Measurements from ENCODE around the gene ESPL1.

DNA sequence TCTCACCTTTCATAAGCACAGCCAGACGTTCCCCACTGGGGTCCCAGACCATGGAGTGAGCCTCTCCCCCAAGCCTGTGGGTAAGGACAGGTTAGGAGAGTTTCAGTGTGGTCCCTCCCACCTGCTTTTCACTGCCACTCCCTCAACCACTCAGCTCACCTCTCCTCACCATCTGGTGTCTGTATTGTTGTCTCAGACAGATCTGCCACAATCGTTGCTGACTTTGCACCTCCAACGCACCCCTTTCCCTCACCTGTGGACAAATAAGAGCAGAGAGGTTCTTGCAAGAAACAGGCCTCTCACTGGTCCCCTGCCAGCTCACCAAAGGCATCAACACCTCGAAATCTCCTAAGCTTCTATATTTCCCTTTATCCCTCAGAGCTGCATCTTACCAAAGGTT lies 40.2 kb downstream of the ESPL1 start:
- TF ChIP-seq ATF1 (CRISPR knock-in tag; IDR thresholded peaks at IDR 0.05) = no peak
- no peak for TF ChIP-seq IRF2 (CRISPR knock-in tag; IDR thresholded peaks at IDR 0.05; ENCODE audit: borderline replicate concordance, low read depth)
- no peak for TF ChIP-seq ZNF232 (CRISPR knock-in tag; IDR thresholded peaks at IDR 0.05)
- TF ChIP-seq CTCF (IDR thresholded peaks at IDR 0.05) = no peak
- TF ChIP-seq TEAD4 (CRISPR knock-in tag; IDR thresholded peaks at IDR 0.05) = no peak
- TF ChIP-seq MAX (CRISPR knock-in tag; IDR thresholded peaks at IDR 0.05) = no peak
- no peak for TF ChIP-seq NFE2L1 (CRISPR knock-in tag; IDR thresholded peaks at IDR 0.05)
- no peak for TF ChIP-seq ELF4 (CRISPR knock-in tag; IDR thresholded peaks at IDR 0.05; ENCODE audit: low read depth)
- TF ChIP-seq, protein P1, sequence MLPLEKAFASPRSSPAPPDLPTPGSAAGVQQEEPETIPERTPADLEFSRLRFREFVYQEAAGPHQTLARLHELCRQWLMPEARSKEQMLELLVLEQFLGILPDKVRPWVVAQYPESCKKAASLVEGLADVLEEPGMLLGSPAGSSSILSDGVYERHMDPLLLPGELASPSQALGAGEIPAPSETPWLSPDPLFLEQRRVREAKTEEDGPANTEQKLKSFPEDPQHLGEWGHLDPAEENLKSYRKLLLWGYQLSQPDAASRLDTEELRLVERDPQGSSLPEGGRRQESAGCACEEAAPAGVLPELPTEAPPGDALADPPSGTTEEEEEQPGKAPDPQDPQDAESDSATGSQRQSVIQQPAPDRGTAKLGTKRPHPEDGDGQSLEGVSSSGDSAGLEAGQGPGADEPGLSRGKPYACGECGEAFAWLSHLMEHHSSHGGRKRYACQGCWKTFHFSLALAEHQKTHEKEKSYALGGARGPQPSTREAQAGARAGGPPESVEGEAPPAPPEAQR (CRISPR knock-in tag; IDR thresholded peaks at IDR 0.05) = no peak
- no peak for TF ChIP-seq ZNF138 (CRISPR knock-in tag; conservative IDR thresholded peaks at IDR 0.05)
- TF ChIP-seq ERG (CRISPR knock-in tag; IDR thresholded peaks at IDR 0.05) = no peak
- TF ChIP-seq, protein P2, sequence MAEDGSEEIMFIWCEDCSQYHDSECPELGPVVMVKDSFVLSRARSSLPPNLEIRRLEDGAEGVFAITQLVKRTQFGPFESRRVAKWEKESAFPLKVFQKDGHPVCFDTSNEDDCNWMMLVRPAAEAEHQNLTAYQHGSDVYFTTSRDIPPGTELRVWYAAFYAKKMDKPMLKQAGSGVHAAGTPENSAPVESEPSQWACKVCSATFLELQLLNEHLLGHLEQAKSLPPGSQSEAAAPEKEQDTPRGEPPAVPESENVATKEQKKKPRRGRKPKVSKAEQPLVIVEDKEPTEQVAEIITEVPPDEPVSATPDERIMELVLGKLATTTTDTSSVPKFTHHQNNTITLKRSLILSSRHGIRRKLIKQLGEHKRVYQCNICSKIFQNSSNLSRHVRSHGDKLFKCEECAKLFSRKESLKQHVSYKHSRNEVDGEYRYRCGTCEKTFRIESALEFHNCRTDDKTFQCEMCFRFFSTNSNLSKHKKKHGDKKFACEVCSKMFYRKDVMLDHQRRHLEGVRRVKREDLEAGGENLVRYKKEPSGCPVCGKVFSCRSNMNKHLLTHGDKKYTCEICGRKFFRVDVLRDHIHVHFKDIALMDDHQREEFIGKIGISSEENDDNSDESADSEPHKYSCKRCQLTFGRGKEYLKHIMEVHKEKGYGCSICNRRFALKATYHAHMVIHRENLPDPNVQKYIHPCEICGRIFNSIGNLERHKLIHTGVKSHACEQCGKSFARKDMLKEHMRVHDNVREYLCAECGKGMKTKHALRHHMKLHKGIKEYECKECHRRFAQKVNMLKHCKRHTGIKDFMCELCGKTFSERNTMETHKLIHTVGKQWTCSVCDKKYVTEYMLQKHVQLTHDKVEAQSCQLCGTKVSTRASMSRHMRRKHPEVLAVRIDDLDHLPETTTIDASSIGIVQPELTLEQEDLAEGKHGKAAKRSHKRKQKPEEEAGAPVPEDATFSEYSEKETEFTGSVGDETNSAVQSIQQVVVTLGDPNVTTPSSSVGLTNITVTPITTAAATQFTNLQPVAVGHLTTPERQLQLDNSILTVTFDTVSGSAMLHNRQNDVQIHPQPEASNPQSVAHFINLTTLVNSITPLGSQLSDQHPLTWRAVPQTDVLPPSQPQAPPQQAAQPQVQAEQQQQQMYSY (CRISPR knock-in tag; IDR thresholded peaks at IDR 0.05) = no peak
- TF ChIP-seq NR3C1 (CRISPR knock-in tag; conservative IDR thresholded peaks at IDR 0.05; ENCODE audit: low read depth) = no peak

Data from WTC11 (cell line).